K562 (cell line): ENCODE data around the gene ZNF649. TPM values are rescaled to one million over a fixed set of nuclear protein-coding genes. Genes with fewer than 3 reads are reported as not detected.
A peak's percentile ranks its signal among the peaks of the same experiment; 100 is the strongest.

ENCODE experiments used
- ATAC-seq: fragments of 200-7000 bp; cut with Tn5 transposase; 3 replicates; pipeline ENCODE4 v1.9.1; 2020; ENCODE audit warnings: moderate library complexity
- BruUV-seq: library from RNA; stranded (reverse); fragments of 400-500 nt; replicated peaks from 2 replicates; lab custom pipeline; 2021; lab: Mats Ljungman, UMichigan
- CTCF ChIA-PET: fragments of 300-600 bp; formaldehyde crosslinking; extraction: SDS; loops from one replicate; lab custom pipeline; 2021; ENCODE audit warnings: low intra/inter-chr PET ratio; lab: Yijun Ruan, JAX
- POLR2A ChIA-PET: fragments of 300-600, 350-650 bp; sonication (Branson Sonifier 250); formaldehyde crosslinking; extraction: SDS; loops from one replicate; lab custom pipeline; 2021; ENCODE audit warnings: antibody characterized with exemption, inconsistent platforms; lab: Yijun Ruan, JAX
- DNase-seq, 4 experiments: peaks; one replicate each; pipeline versions ENCODE4 v3.0.0 to v3.0.0-alpha.2; 2011 to 2018; ENCODE audit warnings: low spot score in 3 of 4, mixed read lengths in 3 of 4; ENCODE audit errors: extremely low read depth in 1 of 4
- FAIRE-seq: peaks from 2 replicates; lab custom pipeline; 2011; peaks lifted over from hg19 to GRCh38; lab: Jason Lieb, UNC
- H2AFZ ChIP-seq: 2 replicates; pipeline ENCODE4 v1.6.0; 2011; ENCODE audit warnings: low read depth, low read length, control low read depth, inconsistent platforms
- H3K27ac ChIP-seq: fragments of 200-600 bp; 3 replicates; pipeline ENCODE4 v1.8.0; 2011; ENCODE audit warnings: low read depth, mild to moderate bottlenecking, control low read depth, inconsistent platforms, low read length, moderate library complexity, mixed read lengths; ENCODE audit errors: extremely low read depth
- H3K27me3 ChIP-seq, 2 experiments: fragments of 300-600 bp in 1 of 2; 2 replicates in 1 of 2; 3 replicates in 1 of 2; pipeline versions ENCODE4 v1.6.0 to v1.8.0; 2011; ENCODE audit warnings: inconsistent platforms in 2 of 2, low read length in 2 of 2, mild to moderate bottlenecking in 1 of 2, mixed read lengths in 1 of 2, moderate library complexity in 1 of 2; ENCODE audit not compliant: control insufficient read depth in 2 of 2, insufficient read depth in 2 of 2
- H3K36me3 ChIP-seq: fragments of 300-600 bp; 3 replicates; pipeline ENCODE4 v1.8.0; 2011; ENCODE audit warnings: mild to moderate bottlenecking, low read length, inconsistent platforms; ENCODE audit not compliant: control insufficient read depth, insufficient read depth
- H3K4me1 ChIP-seq, 2 experiments: fragments of 200-600 bp in 1 of 2; replicated peaks in 1 of 2; 2 replicates in 1 of 2; 3 replicates in 1 of 2; pipeline versions ENCODE4 v1.5.1 to v1.8.0; 2011; ENCODE audit warnings: inconsistent platforms in 2 of 2, low read length in 2 of 2, mild to moderate bottlenecking in 1 of 2, mixed read lengths in 1 of 2, moderate library complexity in 1 of 2; ENCODE audit not compliant: control insufficient read depth in 2 of 2, insufficient read depth in 2 of 2
- H3K4me2 ChIP-seq: 2 replicates; pipeline ENCODE4 v1.6.1; 2011; ENCODE audit warnings: low read length, control low read depth, inconsistent platforms, mixed read lengths; ENCODE audit not compliant: insufficient read depth
- H3K4me3 ChIP-seq: fragments of 200-600 bp; sonication (generic), shearing (Covaris generic); 2 replicates; pipeline ENCODE4 v1.5.1; 2016; ENCODE audit warnings: control low read depth, inconsistent platforms
- H3K79me2 ChIP-seq: fragments of 200-600 bp; 3 replicates; pipeline ENCODE4 v1.8.0; 2011; ENCODE audit warnings: low read length, inconsistent platforms; ENCODE audit not compliant: control insufficient read depth, insufficient read depth
- H3K9ac ChIP-seq, 2 experiments: 2 replicates each; pipeline versions ENCODE4 v1.6.0 to v1.6.1; 2011; ENCODE audit warnings: low read depth in 2 of 2, low read length in 2 of 2, control low read depth in 1 of 2, inconsistent platforms in 1 of 2, mild to moderate bottlenecking in 1 of 2, mixed read lengths in 1 of 2; ENCODE audit not compliant: insufficient read depth in 1 of 2
- H3K9me1 ChIP-seq: one replicate; pipeline ENCODE4 v1.6.0; 2011; ENCODE audit warnings: inconsistent platforms, mild to moderate bottlenecking, low read length, moderate library complexity; ENCODE audit not compliant: control insufficient read depth, insufficient read depth
- H3K9me3 ChIP-seq: replicated peaks from 2 replicates; pipeline ENCODE4 v1.5.1; 2011; ENCODE audit warnings: low read depth, low read length, inconsistent platforms; ENCODE audit not compliant: control insufficient read depth, insufficient read depth
- H4K20me1 ChIP-seq: replicated peaks from 2 replicates; pipeline ENCODE4 v1.6.1; 2011; ENCODE audit warnings: low read length, inconsistent platforms, mixed read lengths; ENCODE audit not compliant: control insufficient read depth, insufficient read depth
- BCOR ChIP-seq: fragments of 450-650 bp; IDR thresholded peaks from 2 replicates; pipeline ENCODE4 v1.6.1; 2016
- CEBPB ChIP-seq: fragments of 450-650 bp; IDR thresholded peaks from 2 replicates; pipeline ENCODE4 v1.6.1; 2016; ENCODE audit warnings: missing genetic modification characterization, missing compliant biosample characterization
- DACH1 ChIP-seq: fragments of 450-650 bp; IDR thresholded peaks from 2 replicates; pipeline ENCODE4 v1.6.1; 2018; ENCODE audit not compliant: partially characterized antibody
- GATA2 ChIP-seq: sonication (generic); formaldehyde crosslinking; IDR thresholded peaks from 2 replicates; pipeline ENCODE4 v1.4.0; 2020; ENCODE audit warnings: mild to moderate bottlenecking, missing genetic modification reagents
- GATAD2A ChIP-seq: fragments of 450-650 bp; IDR thresholded peaks from 2 replicates; pipeline ENCODE4 v1.6.1; 2017
- GATAD2B ChIP-seq: fragments of 450-650 bp; IDR thresholded peaks from 2 replicates; pipeline ENCODE4 v1.6.1; 2017; ENCODE audit warnings: mild to moderate bottlenecking, borderline replicate concordance
- MAFK ChIP-seq: IDR thresholded peaks from 2 replicates; pipeline ENCODE4 v1.6.1; 2011; ENCODE audit warnings: low read length, improper control_type of control experiment
- MTA1 ChIP-seq: fragments of 450-650 bp; IDR thresholded peaks from 2 replicates; pipeline ENCODE4 v1.6.1; 2017; ENCODE audit warnings: borderline replicate concordance
- MTA2 ChIP-seq: fragments of 450-650 bp; IDR thresholded peaks from 2 replicates; pipeline ENCODE4 v1.6.1; 2016; ENCODE audit warnings: low read depth
- PREB ChIP-seq: sonication (generic); formaldehyde crosslinking; IDR thresholded peaks from 2 replicates; pipeline ENCODE4 v1.8.1; 2023; ENCODE audit warnings: mild to moderate bottlenecking, missing genetic modification reagents
- PRPF4 ChIP-seq: fragments of 200-400 bp; formaldehyde crosslinking; IDR thresholded peaks from one replicate; pipeline ENCODE4 v1.6.1; 2017; ENCODE audit warnings: low read length, low read depth, mild to moderate bottlenecking; ENCODE audit not compliant: insufficient read depth, poor library complexity, severe bottlenecking
- RBM25 ChIP-seq: fragments of 200-400 bp; formaldehyde crosslinking; IDR thresholded peaks from 2 replicates; pipeline ENCODE4 v1.6.1; 2018; ENCODE audit warnings: low read length, low read depth, moderate library complexity; ENCODE audit not compliant: severe bottlenecking
- ZBED1 ChIP-seq: IDR thresholded peaks from 2 replicates; pipeline ENCODE4 v1.6.1; 2014
- ZBTB2 ChIP-seq: fragments of 450-650 bp; IDR thresholded peaks from 2 replicates; pipeline ENCODE4 v1.6.1; 2016; ENCODE audit warnings: antibody characterized with exemption
- ZEB2 ChIP-seq: fragments of 450-650 bp; IDR thresholded peaks from 2 replicates; pipeline ENCODE4 v1.6.1; 2016
- ZFX ChIP-seq: sonication (generic); formaldehyde crosslinking; IDR thresholded peaks from 2 replicates; pipeline ENCODE4 v1.8.0; 2022; ENCODE audit warnings: mild to moderate bottlenecking, missing genetic modification reagents, moderate library complexity
- ZNF146 ChIP-seq: IDR thresholded peaks from one replicate; pipeline ENCODE4 v1.6.1; 2018; ENCODE audit warnings: missing compliant biosample characterization; ENCODE audit not compliant: unreplicated experiment
- ZNF175 ChIP-seq: fragments of 200-800 bp; sonication (Bioruptor generic); IDR thresholded peaks from 2 replicates; pipeline ENCODE4 v1.6.1; 2016; ENCODE audit warnings: low read depth, mild to moderate bottlenecking, missing genetic modification characterization, missing compliant biosample characterization
- ZNF57 ChIP-seq: fragments of 450-650 bp; formaldehyde crosslinking; IDR thresholded peaks from 2 replicates; pipeline ENCODE4 v1.4.0; 2020; ENCODE audit warnings: mild to moderate bottlenecking, moderate library complexity
- ZZZ3 ChIP-seq: fragments of 450-650 bp; IDR thresholded peaks from 2 replicates; pipeline ENCODE4 v1.6.1; 2016; ENCODE audit warnings: antibody characterized with exemption, mild to moderate bottlenecking, moderate library complexity
- WGBS: fragments of 100-300 bp; shearing (Covaris generic); methylation state at CpG from one replicate; pipeline ENCODE4 v1.1.6; 2016; ENCODE audit warnings: low coverage, mixed read lengths; ENCODE audit not compliant: insufficient coverage; ENCODE audit errors: missing lambda C conversion rate; 5-methylcytosine and 5-hydroxymethylcytosine counted together
- in situ Hi-C: fragments of 300-500 bp; cut with MboI; formaldehyde crosslinking; loops from 4 replicates; pipeline ENCODE4 v1.15.0; 2018; ENCODE audit warnings: inconsistent platforms, mixed read lengths
- intact Hi-C: fragments of 100-400 bp; cut with micrococcal nuclease; formaldehyde crosslinking; loops from 2 replicates; pipeline ENCODE4 v1.14.2; 2022
- polyA plus RNA-seq, 8 experiments: library from polyadenylated mRNA; depleted of rRNA in 4 of 8; stranded (reverse) in 5 of 8; unstranded in 3 of 8; fragments of >200 nt; fragmentation: Nextera tagmentation in 2 of 8; fragmentation: Illumina TruSeq in 1 of 8; extraction: Ambion mirVana in 2 of 8; extraction: Trizol in 1 of 8; gene quantifications; 2 replicates each; pipeline versions ENCODE4 v1.2.1 to v1.2.3, GENCODE V29; 2011 to 2014; ENCODE audit warnings: inconsistent platforms in 1 of 8, missing spikeins in 1 of 8
- total RNA-seq, 7 experiments: library from RNA; depleted of rRNA in 6 of 7; stranded (reverse); fragments of >200 nt in 6 of 7; fragmentation: Illumina TruSeq in 2 of 7; extraction: Trizol in 2 of 7; gene quantifications; 2 replicates each; pipeline versions ENCODE4 v1.2.1 to v1.2.3, GENCODE V29; 2011 to 2021; ENCODE audit warnings: low replicate concordance in 1 of 7

ZNF649 gene
- total and polyA plus RNA-seq, 9 of the 15 experiments (the other 6 are each of a cell fraction or from before 2014, with no cell fraction given): 1.4 to 14.9 (median 8.3) TPM

- TF ChIP-seq PREB (CRISPR knock-in tag): no peak
Measured at GRCh38 chr19:51931921-51932320, 27.1 kb upstream of the ZNF649 start (continued).

- peak overlapping the region; percentile 98 for H2AFZ ChIP-seq
- intact Hi-C loops (no loop called here), in situ Hi-C loops (no loop called here)
- peak overlapping the region; percentile 82 for H3K27ac ChIP-seq
- no peaks in the 10 kb centered on the region for H3K36me3 ChIP-seq
- H3K4me3 ChIP-seq: peak overlapping the region; percentile 68
- H3K9ac ChIP-seq: peak overlapping the region; percentile 83 to 84
- ChIA-PET POLR2A (interaction anchor here (0.7 kb wide), 2 partner anchors 17 to 1407 kb away, joined by 3 read pairs; no protein-coding TSS in a partner anchor), CTCF (interaction anchor here (0.6 kb wide), 1 partner anchor 166 kb away, joined by 3 read pairs; no protein-coding TSS in a partner anchor)
- ATAC-seq (no peak; the same call in 2 of the 3 replicates), DNase-seq (no peak), FAIRE-seq (no peak)
- peak overlapping the region; percentile 91 for H3K4me2 ChIP-seq
- H3K27me3 ChIP-seq: no peaks in the 10 kb centered on the region
- H3K79me2 ChIP-seq: peaks cover 11% of the 10 kb centered on the region; the same call in 2 of the 3 replicates
- H4K20me1 ChIP-seq: no peaks in the 10 kb centered on the region
- BruUV-seq: TSS peak; percentile 47
- no peaks in the 10 kb centered on the region; a peak in 2 of 5 replicates for H3K4me1 ChIP-seq
- H3K9me3 ChIP-seq: peaks cover 12% of the 10 kb centered on the region
- H3K9me1 ChIP-seq: no peaks in the 10 kb centered on the region
- 54% methylated on average over 13 of the region's 13 CpGs for WGBS
- TF ChIP-seq BCOR: peak; percentile 74; the same call in 1 of the 2 replicates
- no peak for TF ChIP-seq MAFK
- TF ChIP-seq MTA1: peak; percentile 87
- TF ChIP-seq ZBED1: no peak
- peak; percentile 90 for TF ChIP-seq GATA2 (CRISPR knock-in tag)
- TF ChIP-seq PRPF4: no peak
- TF ChIP-seq GATAD2A: peak; percentile 55; the same call in 1 of the 2 replicates
- TF ChIP-seq ZZZ3: no peak
- no peak for TF ChIP-seq ZNF175 (CRISPR knock-in tag)
- peak; percentile 99 for TF ChIP-seq DACH1
- peak; percentile 84; the same call in 1 of the 2 replicates for TF ChIP-seq ZBTB2
- 0 out of 2 replicates have a peak, but pooled peaks have one; percentile 22 for TF ChIP-seq MTA2
- TF ChIP-seq RBM25: no peak
- TF ChIP-seq ZEB2: 0 out of 2 replicates have a peak, but pooled peaks have one; percentile 20
- no peak for TF ChIP-seq ZNF146 (CRISPR knock-in tag)
- peak; percentile 73 for TF ChIP-seq CEBPB (tag)
- TF ChIP-seq ZFX: 0 out of 2 replicates have a peak, but pooled peaks have one; percentile 3
- TF ChIP-seq ZNF57 (CRISPR knock-in tag): no peak
- peak; percentile 99 for TF ChIP-seq GATAD2B
Measured at GRCh38 chr19:51927859-51928258, 23.0 kb upstream of the ZNF649 start.
